Muscle of back (tissue), 13 donors: Measurements from ENCODE around the gene BCLAF3. TPM values are rescaled to one million over a fixed set of nuclear protein-coding genes. Genes with fewer than 3 reads are reported as not detected.

Experiments used
- DNase-seq, 3 donors: peaks; one replicate each; pipeline versions ENCODE4 v3.0.0 to v3.0.0-alpha.2; 2013
- long read RNA-seq, 9 donors: transcript quantifications; one replicate each; lab custom pipeline, GENCODE V29; 2026
- polyA plus RNA-seq, 10 donors: library from polyadenylated mRNA; unstranded; fragments of 120-200 nt; gene quantifications; one replicate each; pipeline ENCODE4 v1.2.1, GENCODE V29; 2013; ENCODE audit not compliant: insufficient read length in 10 of 10

BCLAF3 gene
- 10 to 100 TPM in 4 of 10 donors, 1 to 10 TPM in 6; 4.2 to 12.9 (median 6.6) TPM for polyA plus RNA-seq
- long read RNA-seq, donor 1 = 0 reads
- long read RNA-seq, donor 2 = 0 reads
- long read RNA-seq, donor 3 = 0 reads
- long read RNA-seq, donor 4 = 0 reads
- long read RNA-seq, donor 5 = 0 reads
- long read RNA-seq, donor 6 = 0 reads
- long read RNA-seq, donor 7 = 0 reads
- long read RNA-seq, donor 8 = 0 reads
- long read RNA-seq, donor 9 = 0 reads

GRCh38 chrX:19990556-19991349, at the start of gene BCLAF3:
Gene BCLAF3, minus strand, starts transcription at chrX:19991061. Its CDS starts 20,797 bp downstream, at chrX:19970264.
- DNase-seq = peak; percentile 85 to 93 (median 90)

GRCh38 chrX:20038966-20039365, 48.1 kb upstream of the BCLAF3 start:
- DNase-seq = no peak

- no peak for DNase-seq
Measured at GRCh38 chrX:20037186-20037585, 46.3 kb upstream of the BCLAF3 start.

- DNase-seq = no peak
Measured at GRCh38 chrX:20032201-20032600, 41.3 kb upstream of the BCLAF3 start.

GRCh38 chrX:20029728-20030127, 38.9 kb upstream of the BCLAF3 start:
- no peak for DNase-seq

- DNase-seq = no peak
Measured at GRCh38 chrX:20028588-20028987, 37.7 kb upstream of the BCLAF3 start.

GRCh38 chrX:20026278-20026677, 35.4 kb upstream of the BCLAF3 start:
- peak in 1 of 3 donors; percentile 17 for DNase-seq

- no peak for DNase-seq
Measured at GRCh38 chrX:20019672-20020365, 29.0 kb upstream of the BCLAF3 start.

GRCh38 chrX:20016616-20016945, 25.7 kb upstream of the BCLAF3 start:
- DNase-seq = no peak

GRCh38 chrX:20015945-20016615, 25.2 kb upstream of the BCLAF3 start:
- DNase-seq = peak; percentile 31 to 80 (median 50)

GRCh38 chrX:20015422-20015821, 24.6 kb upstream of the BCLAF3 start:
- DNase-seq = no peak

- DNase-seq = peak in 1 of 3 donors; percentile 30
Measured at GRCh38 chrX:20011608-20012007, 20.7 kb upstream of the BCLAF3 start.

GRCh38 chrX:20007962-20008622, 17.2 kb upstream of the BCLAF3 start:
- DNase-seq = no peak

- DNase-seq = no peak
Measured at GRCh38 chrX:20005883-20006282, 15.0 kb upstream of the BCLAF3 start.

- DNase-seq = no peak
Measured at GRCh38 chrX:20001588-20001987, 10.7 kb upstream of the BCLAF3 start.

GRCh38 chrX:19991350-19991718, 473 bp upstream of the BCLAF3 start:
- DNase-seq = no peak

GRCh38 chrX:19990151-19990555, 708 bp downstream of the BCLAF3 start:
- DNase-seq = peak in 1 of 3 donors; percentile 16

- DNase-seq = no peak
Measured at GRCh38 chrX:19987856-19988255, 3.0 kb downstream of the BCLAF3 start.

GRCh38 chrX:19986531-19986930, 4.3 kb downstream of the BCLAF3 start:
- no peak for DNase-seq

GRCh38 chrX:19981947-19982346, 8.9 kb downstream of the BCLAF3 start:
- no peak for DNase-seq

GRCh38 chrX:19975845-19976244, 15.0 kb downstream of the BCLAF3 start:
- no peak for DNase-seq

GRCh38 chrX:19972984-19973383, 17.9 kb downstream of the BCLAF3 start:
- no peak for DNase-seq
